GM18511 (cell line): ENCODE data around the gene CFAP58.
A peak's percentile ranks its signal among the peaks of the same experiment; 100 is the strongest.

Experiments used
- ATAC-seq: cut with Tn5 transposase; IDR thresholded peaks from one replicate; pipeline ENCODE4 v1.9.1; 2021; ENCODE audit warnings: mild to moderate bottlenecking, moderate library complexity; ENCODE audit not compliant: unreplicated experiment

Gene CFAP58, protein sequence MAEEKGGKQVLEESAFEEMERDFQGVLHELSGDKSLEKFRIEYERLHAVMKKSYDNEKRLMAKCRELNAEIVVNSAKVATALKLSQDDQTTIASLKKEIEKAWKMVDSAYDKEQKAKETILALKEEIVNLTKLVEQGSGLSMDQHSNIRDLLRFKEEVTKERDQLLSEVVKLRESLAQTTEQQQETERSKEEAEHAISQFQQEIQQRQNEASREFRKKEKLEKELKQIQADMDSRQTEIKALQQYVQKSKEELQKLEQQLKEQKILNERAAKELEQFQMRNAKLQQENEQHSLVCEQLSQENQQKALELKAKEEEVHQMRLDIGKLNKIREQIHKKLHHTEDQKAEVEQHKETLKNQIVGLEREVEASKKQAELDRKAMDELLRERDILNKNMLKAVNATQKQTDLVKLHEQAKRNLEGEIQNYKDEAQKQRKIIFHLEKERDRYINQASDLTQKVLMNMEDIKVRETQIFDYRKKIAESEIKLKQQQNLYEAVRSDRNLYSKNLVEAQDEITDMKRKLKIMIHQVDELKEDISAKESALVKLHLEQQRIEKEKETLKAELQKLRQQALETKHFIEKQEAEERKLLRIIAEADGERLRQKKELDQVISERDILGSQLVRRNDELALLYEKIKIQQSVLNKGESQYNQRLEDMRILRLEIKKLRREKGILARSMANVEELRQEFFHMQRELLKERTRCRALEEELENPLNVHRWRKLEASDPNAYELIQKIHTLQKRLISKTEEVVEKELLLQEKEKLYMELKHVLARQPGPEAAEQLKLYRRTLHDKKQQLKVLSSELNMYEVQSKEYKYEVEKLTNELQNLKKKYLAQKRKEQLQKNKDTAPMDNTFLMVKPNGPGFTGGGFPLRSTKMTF

DNA sequence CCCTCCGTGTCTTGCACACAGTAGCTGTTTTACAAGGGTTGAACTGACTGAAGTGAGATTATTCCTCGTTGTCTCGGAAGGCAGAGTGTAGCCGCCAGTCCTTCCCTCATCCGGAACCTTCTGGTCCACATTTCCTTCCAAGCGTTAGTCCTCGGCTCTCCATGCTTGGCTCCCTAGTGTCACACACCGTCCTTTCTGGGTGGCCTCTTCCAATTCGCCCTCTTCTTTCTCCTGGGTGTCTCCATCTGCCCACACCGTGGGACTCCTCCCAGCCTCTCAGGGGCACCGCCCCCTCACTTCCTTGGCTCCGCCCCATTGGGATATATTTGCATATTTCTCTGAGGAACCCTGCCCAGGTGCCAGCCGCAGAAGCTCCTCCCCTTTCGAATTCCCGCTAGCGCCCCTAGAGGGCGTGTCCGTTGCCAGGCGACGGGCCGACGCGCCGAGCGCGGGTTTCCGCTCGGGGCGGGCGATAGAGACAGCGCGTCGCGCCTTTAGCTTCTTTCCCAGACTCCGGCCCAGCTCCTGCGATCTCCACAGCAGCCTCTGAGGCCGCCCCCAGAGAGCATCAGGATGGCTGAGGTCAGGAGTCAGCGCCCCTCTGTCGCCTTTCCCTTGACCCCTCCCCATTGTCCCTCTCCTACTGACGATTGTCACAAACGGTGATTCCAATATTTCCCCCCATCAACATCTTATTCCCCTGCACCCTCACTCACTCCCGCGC, at the start of gene CFAP58:
CFAP58 (plus strand) TSS at position 509 of the 724 bp plus-strand sequence; CDS start at position 574, 65 bp downstream.
- ATAC-seq = peak; percentile 64

DNA sequence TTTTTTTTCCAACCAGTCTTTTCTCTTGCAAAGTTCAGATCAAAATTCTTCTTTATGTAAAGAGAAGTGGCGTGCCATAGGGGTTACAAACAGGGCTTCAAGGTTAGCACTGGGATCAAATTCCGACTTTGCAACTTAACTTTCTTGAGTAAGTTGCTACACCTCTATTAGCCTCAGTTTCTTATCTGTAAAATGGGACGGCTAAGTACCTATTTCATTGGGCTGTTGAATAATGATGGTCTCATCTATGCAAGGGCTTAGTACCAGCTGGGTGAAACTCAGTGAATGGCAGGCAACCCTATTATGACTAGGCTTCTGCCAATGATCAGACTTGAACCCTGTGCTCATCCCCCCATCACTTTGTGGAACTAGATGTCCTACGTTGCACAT, 49.3 kb upstream of the CFAP58 start:
- ATAC-seq = no peak

DNA sequence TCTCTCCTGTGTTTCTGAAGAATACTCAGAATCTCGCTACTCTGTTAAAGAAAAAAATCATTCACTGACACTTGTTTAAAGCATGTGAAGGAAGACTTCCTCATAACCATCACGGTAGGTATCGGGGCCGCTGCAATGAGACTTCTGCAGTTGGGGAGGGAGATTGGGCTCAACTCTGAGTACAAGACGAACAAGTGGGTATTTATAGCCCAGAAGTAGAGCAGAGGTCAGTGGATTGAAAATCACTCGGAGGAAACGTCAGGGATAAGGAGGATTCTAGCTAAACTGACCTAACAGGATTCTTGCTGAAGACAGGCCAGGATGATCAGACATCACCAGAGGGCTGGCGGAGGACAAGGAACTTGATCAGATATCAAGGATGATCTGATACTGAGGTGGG, 48.7 kb upstream of the CFAP58 start:
- ATAC-seq = no peak

DNA sequence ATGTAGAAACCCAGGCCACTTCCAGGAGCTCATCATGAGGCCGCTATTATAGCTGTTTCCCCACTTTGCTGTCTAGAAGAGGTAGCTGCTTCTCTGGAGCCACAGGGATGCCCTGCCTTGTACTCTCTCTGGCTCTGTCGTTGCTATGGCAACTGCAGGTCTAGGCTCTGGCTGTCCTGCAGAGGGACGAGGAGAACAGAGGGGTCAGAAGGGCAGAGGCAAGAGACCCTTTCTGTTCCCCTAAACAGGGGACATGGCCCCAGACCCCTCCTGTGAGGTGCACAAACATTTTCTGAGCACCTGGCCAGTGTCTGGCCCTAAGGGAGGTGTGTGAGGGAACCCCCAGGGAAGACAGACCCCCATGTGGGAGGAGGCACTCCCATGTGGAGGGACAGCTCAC, 46.7 kb upstream of the CFAP58 start:
- ATAC-seq = no peak

DNA sequence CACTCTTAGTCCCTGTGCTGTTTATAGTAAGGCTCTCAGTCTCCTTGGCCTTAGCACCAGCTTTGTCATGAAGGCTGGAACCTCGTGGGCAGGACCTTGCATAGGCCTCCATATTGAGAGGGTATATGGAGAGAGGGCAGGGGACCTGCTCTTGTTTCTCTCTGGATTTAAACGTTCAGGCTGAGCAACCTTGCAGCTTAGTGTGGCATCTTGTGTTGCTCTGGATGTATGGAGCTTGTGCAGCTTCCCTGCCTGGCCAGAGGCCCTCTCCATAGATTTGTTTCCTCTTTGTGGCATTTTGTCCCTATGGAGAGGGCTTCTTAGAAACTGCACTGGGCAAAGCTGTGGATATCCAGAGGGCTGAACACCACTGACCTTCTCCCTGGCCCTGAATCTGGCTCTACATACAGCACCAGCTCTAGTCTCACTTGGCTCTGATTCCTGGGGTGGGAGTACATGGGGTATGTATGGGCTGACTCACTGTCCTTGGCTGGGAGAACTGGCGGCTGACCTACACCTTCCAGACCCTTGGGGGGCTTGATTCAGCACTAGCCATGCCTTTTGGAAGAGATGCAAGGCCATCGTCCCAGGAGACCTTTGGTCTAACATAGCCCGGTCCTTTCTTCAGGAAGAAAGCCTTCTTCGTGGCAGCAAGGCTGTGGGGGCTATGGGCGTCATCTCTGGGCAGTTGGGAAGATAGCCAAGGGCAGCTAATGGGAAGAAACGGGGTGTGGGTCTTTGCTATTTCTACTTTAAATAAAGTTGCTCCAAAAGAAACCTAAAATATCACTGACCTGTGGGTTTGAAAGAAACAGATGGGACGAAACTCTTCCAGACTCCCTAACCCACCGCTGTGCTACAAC, 45.8 kb upstream of the CFAP58 start:
- no peak for ATAC-seq

DNA sequence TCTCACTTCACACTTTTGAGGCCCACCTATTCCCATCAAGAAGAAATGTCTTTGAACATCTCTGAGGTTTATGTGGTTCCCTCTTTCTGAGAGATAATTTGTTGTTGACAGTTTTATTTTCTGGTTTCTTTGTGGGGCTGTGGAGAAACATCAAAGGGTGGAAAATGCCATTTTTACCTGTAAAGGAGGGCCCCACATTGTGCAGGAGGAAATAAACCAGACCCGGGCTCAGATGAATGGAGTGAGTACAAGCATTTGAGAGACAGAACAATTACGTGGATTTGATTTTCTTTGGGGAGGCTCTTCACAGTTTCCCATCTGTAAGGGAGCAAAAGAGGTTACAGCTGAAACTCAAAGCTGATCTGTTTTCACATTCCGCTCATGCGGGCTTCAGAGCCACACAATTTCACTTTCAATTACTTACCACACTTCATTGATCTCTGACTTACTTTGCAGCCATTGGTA, 45.2 kb upstream of the CFAP58 start:
- peak; percentile 83 for ATAC-seq

DNA sequence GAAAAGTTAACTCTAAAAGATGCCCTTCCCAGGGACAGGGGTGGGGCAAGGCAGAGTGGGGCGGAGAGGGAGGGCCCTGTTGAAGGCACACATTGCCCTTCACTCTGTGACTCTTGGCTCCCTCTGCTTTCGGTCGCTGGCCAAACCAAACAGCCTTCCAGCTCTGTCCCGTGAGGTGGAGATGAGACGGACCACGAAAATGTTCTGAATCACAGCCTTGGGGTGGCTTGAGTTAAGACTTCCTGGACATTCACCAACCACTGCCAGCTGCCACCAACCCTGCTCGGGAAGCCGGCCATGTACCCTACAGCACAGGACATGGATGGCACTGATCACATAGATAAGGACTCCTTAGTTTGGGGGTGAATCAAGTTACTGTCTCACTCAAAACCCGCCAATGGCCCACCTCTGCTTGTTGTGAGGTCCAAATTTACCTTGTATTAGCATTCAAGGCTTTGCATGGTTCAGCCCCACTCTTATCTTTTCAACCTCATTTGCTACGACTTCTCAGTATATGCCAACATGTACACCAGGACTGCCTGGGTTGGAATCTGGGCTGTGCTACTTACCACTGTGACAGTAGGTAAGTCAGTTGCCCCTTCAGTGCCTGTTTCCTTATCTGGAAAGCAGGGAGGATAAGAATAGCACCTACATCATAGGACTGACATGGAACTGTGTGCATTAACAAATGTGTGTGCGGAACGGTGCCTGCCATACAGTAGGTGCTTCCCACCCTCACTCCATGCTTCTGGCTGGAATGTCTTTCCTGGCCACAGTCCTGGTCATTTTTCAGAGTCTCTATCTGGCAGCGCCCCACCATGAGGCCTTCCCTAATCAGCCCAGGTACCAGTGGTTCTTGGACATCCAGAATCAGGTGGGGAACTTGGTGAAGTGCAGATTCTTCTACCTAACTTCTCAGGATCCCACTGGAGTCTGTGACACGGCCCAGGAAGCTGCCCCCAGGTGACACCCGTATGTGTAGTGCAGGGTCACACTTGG, 43.4 kb upstream of the CFAP58 start:
- ATAC-seq = no peak

DNA sequence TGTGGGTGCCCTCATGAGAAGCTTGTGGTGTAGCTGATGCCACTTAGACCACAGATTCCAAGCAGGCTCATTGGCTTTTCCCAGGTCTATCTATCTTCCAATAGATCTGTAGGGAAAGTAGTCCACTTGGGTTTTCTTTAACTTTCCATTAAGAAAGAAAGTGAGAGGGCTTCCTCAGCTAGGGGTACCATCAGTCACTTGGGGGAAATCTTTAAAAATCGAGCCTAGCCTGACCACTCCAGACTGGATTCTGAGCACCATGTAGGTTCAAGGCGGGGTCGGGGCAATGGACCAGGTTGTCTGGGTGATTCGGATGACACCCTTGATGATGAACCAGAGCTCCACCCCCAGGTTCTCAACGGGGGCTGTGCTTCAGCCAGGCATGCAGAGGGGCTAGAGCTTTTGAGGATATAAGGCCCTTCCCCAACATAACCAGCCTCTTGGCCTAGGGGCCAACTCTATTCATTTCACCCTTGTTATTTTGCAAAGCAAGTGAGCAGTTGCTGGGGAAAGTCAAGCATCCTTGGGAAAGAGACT, 42.4 kb upstream of the CFAP58 start:
- no peak for ATAC-seq

DNA sequence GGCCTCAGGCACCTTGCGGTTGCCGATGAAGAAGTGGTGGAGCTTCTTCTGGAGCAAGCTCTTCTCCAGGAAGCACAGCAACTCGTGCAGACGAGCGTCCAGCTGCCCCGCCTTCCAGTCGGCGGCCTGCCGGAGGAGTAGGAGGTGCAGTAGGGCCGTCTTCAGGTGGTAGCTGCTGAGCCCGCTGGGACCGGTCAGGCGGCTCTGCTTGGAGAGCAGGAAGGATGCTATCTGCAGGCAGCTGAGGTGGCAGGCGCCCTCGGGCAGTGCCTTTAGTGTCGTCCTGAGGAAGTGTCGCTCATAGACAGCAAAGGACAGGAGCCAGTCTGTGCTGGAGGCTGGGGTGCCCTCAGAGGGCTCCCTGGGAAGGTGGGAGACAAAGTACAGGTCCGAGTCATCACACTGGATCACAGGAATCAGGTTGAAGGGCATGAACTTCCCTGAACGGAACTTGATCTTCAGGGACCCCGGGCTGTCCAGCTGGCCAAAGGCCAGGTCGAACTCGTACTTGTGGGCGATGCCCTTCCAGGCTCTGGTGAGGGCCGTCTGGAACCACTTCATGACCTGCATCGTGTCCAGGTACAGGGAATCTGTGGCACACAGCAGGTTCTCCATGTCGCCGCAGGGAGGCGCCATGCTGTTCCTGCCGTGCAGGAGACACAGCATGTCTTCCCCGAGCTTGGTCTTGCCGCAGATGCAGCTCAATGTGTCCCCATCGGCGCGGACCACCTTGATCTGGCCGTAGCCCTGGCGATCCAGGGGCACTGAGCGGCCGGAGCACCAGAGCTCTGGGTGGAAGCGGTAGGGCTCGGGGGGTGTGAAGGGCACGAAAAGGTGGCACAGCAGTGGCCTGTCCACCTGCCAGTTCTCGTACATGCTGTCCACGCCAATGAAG, 38.8 kb upstream of the CFAP58 start:
- no peak for ATAC-seq

DNA sequence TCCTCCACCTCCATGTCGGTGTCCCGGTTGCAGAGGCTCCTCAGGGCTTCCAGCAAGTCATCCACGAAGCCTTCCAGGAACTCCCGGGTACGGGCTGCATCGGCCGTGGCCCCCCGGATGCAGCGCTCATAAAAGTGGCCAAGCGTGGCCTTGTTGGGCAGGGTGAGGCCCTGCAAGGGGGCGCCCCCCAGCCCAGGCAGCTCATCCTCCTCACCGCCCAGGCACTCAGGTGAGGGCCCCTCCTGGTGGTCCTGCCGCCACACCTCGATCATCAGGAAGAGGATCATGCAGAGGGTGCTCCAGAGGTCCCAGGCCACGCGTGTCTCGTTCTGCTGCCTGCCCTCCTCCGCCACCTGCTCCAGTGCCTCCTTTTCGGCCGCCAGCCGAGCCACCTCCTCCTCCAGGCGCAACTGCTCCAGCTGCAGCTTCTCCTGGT, 38.1 kb upstream of the CFAP58 start:
- ATAC-seq = no peak

DNA sequence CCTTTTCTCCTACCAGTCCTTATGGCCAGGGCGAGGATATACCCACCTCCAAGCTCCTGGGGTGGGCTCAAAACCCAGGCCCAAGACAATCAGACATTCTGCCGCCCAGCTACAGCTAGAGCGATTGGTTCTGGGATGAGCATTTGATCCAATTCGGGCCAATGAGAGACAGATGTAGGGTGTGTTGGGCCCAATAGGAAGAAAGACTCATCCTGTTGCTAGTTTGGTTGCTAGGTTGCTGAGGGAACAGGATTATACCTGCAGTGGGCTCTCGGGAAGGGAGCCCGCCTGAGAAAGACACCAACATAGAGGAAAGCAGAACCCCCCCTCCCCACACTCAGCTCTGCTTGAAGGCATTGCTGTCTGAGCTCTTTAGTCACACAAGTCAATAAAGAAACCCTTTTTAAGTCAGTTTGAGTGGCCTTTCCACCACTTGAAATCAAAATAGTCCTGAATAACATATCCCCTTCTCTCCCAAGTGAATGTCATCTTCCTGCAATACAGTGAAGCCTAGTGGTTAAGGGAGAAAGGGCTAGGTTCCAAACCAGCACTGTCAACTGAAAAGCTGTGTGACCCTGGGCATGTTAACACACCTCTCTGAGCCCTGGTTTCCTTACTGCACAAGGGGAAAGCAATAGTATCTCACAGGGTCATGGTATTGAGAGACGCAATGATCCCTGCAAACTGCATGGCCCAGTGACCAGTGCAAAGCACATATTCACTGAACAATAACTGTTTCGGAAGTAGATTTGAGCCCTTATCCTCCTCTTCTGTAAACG, 37.1 kb upstream of the CFAP58 start:
- no peak for ATAC-seq

DNA sequence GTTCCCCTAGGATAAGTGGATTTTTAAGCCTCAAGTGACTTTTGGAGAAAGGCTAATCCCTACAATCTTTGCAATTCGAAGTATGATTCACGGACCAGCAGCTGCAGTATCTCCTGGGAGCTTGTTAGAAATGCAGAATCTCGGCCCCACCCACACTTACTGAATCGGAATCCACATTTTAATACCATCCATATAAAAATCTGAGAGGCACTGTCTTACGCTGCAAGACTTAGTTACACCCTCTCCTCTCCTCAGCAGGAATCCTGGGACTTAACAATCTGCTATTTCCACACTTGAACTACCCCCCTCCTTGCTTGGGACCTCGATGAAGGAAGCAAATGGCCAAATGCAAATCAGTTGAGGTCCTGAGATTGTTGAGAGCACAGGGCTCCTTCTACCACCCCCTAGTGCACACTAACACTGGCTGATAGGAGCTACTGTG, 36.3 kb upstream of the CFAP58 start:
- peak; percentile 20 for ATAC-seq

DNA sequence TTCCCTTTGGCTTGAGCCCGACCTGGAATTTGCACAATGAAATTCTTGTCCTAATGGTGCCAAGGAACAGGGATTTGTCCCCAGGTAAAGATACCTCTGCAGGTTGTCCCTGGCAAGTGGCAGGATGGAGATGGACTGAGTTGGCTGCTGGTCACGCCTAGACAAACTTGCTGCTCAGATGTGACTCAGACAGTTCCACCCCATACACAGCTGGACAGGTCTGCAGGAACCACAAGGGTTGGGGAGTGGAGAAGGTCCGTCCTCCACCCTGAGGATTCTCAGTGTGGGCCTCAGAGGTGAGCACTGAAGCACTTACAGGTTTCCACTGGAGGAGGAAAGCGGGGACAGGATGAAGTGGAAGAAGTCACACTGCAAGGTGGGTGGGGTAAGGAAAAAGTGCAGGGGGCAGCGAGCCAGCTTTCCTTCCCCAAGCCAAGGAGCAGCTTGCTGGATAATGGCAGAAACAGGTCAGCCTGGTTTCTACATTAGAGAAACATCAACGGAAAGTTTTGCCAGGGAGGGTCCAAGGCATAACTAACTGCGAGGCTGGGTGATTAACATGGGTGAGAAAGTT, 35.8 kb upstream of the CFAP58 start:
- ATAC-seq = peak; percentile 41

DNA sequence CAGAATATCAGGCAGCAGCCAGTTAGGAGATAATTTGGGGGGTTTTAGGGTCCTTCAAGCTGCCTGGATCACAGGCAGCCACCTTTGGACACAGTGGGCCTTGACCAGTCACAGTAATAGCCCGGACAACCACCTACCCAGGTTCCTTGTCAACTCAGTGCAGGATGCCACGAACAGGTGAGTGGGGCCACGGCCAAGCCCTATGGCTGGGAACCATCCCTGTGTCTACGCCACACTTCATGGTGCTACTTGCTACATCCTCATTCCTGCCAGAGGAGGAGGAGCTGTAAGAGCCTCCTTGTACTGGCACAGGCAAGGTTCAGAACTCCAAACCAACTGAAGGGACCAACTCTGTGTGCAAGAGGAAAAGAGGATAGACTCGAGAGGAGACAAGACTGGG, 35.3 kb upstream of the CFAP58 start:
- no peak for ATAC-seq

DNA sequence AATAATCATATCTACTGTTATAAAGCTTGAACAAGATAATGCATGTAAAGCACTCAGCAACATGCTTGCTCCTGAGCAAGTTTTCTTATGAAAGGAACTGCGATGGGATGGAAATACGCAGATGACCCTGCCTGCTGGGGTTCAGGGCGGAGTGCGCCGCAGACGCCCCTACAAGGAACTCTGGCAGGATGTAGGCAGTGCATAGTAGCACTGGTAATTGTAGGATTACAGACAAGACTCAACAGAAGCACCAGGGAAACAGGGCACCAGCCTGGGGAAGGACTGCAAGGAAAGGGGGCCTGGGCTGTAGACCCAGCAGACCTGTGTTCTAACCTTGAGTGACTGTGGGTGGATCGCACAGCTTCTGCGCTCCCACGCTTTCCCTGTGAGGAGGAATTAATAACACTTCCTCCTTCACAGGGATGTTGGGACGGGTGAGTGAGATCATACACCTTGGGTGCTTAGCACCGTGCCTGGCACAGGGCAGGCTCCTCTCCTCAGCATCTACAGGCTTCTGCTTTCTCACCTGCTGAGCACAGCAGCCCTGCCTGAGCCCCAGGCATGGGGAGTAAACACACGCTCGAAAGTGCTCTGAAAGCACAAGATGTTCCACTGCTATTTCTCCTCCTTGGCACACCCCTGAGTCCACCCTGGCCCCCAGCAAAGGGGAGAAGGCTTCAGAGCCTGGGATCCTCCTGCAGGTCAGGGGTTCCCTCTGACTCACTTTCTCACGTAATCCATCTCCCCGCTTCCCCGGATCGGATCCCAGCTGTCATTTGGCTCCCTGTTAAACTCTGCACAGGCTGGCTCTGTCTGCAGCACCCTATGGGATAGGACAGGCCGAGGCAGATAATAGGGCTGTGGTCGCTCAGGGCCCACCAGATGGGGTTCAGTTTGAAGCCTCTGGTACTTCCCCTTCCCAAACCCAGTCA, 34.6 kb upstream of the CFAP58 start:
- ATAC-seq = no peak
